Upper lobe of left lung (tissue), 4 donors: ENCODE results near the gene GRB7.

Experiments
- POLR2A ChIP-seq, 4 donors: fragments of 450-650 bp; IDR thresholded peaks; one replicate each; pipeline ENCODE4 v1.5.1; 2016 to 2017; ENCODE audit warnings: antibody characterized with exemption in 4 of 4, mild to moderate bottlenecking in 2 of 4
- POLR2AphosphoS5 ChIP-seq, 2 donors: sonication (generic); formaldehyde crosslinking; IDR thresholded peaks; one replicate each; pipeline ENCODE4 v1.5.1; 2017; ENCODE audit warnings: antibody characterized with exemption in 2 of 2
- TF ChIP-seq, protein P1 (sequence below), 6 experiments: fragments of 450-650 bp in 4 of 6; fragments of 200-600 bp in 2 of 6; sonication (generic) in 2 of 6; IDR thresholded peaks; one replicate each; pipeline ENCODE4 v1.5.1; 2016 to 2019; ENCODE audit warnings: antibody characterized with exemption in 6 of 6

DNA sequence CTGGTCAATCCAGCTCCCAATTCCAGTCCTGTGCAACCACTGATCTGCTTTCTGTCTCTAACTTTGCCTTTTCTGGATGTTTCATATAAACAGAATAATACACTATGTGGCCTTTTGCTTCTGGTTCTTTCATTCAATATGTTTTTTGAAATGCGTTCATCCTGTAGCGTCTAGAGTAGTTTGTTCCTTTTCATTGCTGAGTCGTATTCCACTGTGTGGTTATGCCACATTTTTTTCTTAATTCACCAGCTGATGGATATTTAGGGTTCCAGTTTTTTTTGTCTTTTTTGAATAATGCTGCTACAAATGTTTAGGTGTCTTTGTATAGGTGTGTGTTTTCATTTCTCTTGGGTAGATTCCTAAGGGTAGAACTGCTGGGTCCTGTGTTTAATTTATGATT is 5.2 kb upstream of the GRB7 start:
- TF ChIP-seq, protein P1, sequence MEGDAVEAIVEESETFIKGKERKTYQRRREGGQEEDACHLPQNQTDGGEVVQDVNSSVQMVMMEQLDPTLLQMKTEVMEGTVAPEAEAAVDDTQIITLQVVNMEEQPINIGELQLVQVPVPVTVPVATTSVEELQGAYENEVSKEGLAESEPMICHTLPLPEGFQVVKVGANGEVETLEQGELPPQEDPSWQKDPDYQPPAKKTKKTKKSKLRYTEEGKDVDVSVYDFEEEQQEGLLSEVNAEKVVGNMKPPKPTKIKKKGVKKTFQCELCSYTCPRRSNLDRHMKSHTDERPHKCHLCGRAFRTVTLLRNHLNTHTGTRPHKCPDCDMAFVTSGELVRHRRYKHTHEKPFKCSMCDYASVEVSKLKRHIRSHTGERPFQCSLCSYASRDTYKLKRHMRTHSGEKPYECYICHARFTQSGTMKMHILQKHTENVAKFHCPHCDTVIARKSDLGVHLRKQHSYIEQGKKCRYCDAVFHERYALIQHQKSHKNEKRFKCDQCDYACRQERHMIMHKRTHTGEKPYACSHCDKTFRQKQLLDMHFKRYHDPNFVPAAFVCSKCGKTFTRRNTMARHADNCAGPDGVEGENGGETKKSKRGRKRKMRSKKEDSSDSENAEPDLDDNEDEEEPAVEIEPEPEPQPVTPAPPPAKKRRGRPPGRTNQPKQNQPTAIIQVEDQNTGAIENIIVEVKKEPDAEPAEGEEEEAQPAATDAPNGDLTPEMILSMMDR (IDR thresholded peaks at IDR 0.05), result no peak
- TF ChIP-seq POLR2A (IDR thresholded peaks at IDR 0.05) (no peak), POLR2AphosphoS5 (IDR thresholded peaks at IDR 0.05) (no peak)
